Eye (tissue), 1 donor: ENCODE data around the gene ZNF287.
"Not testable (repeated sequence)": the region's sequence is repeated elsewhere in the genome, so short reads cannot be mapped to it uniquely, and the experiment has no call there.

Experiments
- DNase-seq: peaks from one replicate; pipeline ENCODE4 v3.0.0-alpha.2; 2015

Gene ZNF287

DNA sequence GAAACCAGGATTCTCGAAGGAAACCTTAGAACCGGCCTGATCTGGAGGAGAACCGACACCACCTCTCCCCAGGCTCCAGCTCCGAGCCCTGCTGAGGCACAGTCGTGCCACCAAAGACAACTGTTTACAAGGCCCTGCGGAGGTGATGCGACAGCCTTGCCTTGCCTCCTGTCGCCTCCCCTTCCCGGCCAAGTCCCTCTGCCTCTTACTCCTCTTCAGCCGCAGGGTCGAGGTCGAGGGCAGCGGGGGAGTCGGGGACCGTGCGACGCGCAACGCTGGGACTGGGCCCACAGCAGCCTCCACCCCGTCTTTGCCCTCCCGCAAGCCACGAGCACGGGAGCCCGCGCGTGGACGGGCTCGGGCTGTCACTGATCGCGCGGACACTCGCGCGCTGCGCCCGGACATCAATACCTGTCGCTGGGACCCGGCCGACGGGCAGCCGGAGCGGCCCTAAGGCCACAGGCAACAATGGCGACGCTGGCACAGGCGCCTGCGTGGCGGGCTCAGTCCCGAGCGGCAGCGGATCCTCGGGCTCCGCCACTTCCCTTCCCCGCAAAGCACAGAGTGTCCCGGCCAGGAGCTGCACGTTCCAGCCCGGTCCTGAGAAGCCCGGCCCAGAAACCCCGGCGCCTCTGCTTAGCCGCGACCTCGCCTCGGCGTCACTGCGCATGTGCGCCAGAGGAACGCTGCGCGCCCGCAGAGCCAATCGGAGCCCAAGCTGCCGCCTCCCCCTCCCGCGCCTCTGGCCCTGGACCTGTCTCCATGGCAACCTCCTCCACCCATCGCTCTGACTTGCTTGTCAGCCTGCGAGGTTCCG is at the start of gene ZNF287:
Gene ZNF287 (minus strand): TSS at position 664 of the 817 bp plus-strand sequence. CDS start 1,473 bp downstream, outside the sequence.
- peak; percentile 97 for DNase-seq

DNA sequence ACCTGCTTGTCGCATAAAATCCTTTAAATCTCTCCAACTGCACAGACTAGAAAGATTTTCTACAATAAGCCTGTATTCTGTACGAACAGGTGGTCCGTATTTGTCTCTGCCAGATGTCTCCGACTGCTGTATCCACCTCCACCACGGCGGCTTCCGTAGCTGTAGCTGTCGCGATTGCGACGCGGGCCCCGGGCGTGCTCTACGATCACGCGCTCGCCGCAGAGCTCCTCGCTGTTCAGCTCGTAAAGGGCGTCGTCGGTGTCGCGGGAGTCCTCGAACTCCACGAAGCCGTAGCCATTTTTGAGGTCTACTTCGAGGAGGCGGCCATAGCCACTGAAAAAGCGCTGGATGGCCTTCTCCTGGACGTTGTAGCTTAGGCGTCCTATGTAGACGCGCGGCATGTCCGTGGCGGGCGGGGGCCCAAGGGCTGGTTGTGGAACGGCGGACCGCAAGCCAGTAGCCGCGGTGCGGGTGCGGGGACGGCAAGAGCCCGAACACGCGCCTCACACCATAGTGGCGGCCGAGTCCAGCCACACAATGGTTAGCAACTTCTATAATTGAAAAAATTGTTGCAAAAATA is 48.6 kb upstream of the ZNF287 start:
- no peak for DNase-seq

DNA sequence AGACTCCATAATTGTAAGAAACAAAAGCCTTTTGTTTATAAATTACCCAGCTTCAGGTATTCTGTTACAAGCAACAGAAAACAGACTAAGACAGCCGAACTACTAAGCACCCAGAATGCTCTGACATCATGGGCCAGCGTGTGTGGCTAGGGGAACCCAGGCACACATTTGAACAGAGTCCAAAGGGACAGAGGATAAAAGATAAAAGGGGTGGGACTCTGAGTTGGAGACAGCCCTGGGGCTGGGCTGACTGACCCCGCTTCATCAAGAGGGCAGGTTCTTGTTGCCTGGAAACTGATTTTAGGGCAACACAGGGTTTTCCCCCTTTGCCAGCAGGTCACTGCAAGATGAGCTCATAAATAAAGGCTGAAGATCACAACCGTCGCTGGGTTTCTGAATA is 30.5 kb upstream of the ZNF287 start:
- peak; percentile 15 for DNase-seq

DNA sequence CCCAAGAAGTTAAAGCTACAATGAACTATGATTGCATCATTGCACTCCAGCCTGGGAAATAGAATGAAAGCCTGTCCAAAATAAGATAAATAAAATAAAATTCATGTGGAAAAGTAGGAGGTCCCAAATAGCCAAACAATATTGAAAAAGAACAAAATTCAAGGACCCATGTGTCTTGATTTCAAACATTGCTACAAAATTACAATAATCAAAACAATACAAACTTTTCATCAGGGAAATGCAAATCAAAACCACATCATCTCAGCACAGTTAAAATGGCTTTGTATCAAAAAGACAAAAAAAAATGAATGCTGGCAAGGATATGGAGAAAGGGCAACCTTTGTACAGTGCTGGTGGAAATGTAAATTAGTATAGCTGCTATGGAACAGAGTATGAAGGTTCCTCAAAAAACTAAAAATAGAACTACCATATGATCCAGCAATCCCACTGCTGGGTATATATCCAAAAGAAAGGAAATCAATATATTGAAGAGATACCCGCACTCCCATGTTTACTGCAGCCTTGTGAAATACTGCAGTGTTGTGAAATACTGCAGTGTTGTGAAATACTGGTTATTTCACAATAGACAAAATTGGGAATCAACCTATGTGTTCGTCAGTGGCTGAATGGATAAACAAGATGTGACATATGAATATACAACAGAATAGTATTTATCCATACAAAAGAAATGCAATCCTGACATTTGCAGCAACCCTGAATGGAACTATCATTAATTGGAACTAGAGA is 24.5 kb upstream of the ZNF287 start:
- DNase-seq, result no peak

DNA sequence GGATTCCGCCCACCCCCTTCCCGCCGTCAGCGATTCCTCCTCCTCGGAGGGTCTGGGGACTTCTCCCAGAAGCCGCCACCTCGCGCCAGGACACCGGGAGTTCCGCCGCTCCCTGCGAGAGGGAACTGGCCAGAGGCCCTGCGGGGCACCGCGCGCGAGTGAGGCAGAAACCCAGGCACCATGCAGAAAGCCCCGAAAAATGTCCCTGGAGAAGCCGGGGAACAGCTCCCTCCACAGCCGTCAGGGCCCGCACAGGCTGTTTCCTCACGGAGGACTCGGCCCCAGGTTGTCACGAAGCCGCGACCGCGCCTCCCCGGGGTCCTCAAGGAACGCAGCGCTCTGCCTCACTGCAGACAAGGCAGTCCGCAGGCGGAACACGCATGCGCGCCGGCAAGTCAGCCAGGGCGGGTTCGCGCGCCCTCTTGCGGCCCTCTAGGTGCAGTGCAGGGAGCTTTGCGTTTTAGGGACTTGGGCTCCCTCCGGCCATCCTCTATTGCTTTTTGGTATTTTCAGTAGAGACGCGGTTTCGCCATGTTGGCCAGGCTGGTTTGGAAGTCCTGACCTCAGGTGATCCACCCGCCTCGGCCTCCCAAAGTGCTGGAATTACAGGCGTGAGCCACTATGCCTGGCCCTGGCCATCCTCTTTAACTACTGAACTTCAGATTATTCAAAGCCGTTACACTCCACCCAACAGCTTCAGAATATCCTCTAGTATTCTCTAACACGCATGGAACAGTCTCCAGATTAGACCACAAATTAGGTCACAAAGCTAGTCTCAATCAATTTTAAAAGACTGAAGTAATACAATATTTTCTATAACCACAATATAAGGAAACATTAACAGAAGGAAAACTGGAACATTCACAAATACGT is 20.3 kb upstream of the ZNF287 start:
- DNase-seq, result peak; percentile 97

DNA sequence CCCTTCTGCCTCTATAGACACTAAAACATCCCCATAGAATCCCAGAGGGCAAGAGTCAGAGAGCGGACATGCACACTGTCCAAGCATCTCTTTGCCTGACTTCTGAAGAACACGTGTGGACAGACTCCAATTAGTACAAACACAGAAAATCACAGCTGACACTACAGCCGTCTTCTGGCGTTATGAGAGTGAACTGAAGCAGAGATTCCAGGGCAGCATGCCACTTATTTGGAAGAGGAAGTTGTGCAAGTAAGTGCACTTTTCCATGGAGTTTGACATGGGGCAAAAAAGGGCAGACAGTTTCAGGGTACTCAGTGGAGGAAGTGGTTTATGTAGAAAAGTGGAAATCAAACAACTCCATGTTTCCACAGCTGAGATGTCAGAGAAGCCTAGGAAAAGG is 16.8 kb upstream of the ZNF287 start:
- peak; percentile 15 for DNase-seq

DNA sequence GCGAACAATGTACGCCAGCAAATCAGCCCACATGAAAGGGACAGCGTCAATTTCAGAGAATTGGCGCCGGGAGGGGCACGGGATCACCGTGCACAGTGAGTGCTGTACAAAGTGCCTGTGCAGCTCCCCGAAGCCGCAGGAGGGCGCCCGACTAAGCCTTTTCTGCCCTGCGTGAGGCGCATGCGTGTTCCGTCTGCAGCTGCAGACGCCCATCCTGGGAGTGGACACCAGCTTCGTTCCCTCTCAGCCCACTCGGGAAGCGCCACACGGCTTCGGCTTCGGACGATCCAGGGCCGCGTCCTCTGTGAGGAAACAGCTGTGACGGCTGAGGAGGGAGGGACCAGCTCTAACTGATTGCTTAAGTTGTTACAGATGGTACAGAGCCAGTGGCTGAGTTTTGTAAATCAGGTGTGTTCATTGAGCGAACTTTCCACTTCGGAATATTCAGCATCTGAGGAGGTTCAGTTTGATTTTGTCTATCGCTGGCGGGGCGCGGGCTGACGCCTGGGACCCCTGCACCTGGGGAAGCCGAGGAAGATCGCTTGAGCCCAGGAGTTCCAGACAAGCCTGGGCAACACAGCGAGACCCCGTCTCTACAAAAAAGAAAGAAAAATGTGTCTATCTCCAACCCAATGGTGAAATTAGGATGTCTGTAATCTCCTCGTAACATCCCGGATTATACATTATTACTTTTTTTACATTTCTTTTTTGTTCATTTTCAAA is 15.4 kb upstream of the ZNF287 start:
- DNase-seq, result peak; percentile 97

DNA sequence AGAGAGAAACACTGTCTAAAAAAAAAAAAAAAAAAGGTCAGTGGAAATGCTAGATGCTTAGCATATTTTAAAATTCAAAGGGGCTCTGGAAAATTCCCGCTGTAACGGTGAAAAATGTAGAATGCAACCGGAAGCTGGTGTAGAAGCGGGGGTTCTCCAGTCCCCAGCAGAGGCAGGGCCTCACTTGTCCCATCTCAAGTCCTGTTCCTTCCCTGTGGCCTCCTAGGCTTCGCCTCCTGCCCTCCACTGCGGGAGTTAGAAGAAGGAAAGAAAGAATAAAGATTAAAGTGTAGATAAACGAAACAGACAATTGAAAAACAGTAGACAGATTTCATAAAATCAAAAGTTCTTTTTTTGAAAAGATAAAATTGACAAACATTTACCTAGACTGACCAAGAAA is 14.8 kb upstream of the ZNF287 start:
- DNase-seq, result no peak

DNA sequence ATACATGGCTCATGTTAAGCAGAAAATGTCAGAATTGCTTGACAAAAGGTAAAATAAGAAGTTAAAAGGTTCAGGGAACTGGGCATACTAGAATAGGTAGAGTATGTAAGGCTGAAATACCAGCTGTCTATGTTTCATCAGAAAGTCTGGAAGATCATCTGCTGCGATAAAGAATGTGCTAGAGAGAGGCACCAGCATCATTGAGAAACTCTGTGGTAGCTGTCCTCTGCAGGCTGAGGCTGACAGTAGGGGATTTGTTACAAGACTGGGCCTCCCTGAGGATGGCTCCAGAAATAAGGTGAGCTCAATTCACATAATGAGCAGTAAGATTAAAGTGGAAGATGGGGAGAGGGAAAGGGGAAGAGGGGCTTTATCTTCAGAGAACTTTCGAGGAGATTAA is 4.5 kb upstream of the ZNF287 start:
- DNase-seq, result no peak

DNA sequence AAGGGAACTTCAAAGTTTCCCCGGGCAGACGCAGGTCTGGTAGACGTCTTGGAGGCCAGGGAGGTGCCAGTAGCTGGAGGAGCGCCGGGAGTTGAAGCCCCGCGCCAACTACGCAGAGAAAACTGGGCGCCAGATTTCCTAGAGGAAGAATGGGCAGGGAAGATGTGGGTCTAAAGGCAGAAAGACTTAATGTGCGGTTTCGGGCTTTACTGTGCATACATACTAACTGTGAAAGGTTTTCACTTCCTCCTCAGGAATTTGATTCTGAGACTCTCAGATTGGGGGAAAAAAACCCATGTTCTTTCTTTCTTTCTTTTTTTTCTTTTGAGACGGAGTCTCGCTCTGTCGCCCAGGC is 331 bp upstream of the ZNF287 start:
- DNase-seq, result no peak

DNA sequence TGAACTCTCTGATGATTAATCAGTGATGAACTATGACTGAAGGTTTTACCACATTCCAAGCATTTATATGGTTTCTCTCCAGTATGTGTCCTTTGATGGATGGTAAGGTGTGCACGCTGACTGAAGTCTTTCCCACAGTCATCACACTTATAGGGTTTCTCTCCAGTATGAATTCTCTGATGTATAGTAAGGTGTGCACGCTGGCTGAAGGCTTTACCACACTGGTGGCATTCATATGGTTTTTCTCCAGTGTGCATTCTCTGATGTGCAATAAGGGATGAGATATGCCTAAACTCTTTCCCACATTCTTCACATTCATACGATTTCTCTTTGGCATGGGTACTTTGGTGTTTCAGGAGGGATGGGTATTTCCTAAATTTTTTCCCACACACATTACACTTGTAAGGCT is 16.4 kb downstream of the ZNF287 start:
- no peak for DNase-seq

DNA sequence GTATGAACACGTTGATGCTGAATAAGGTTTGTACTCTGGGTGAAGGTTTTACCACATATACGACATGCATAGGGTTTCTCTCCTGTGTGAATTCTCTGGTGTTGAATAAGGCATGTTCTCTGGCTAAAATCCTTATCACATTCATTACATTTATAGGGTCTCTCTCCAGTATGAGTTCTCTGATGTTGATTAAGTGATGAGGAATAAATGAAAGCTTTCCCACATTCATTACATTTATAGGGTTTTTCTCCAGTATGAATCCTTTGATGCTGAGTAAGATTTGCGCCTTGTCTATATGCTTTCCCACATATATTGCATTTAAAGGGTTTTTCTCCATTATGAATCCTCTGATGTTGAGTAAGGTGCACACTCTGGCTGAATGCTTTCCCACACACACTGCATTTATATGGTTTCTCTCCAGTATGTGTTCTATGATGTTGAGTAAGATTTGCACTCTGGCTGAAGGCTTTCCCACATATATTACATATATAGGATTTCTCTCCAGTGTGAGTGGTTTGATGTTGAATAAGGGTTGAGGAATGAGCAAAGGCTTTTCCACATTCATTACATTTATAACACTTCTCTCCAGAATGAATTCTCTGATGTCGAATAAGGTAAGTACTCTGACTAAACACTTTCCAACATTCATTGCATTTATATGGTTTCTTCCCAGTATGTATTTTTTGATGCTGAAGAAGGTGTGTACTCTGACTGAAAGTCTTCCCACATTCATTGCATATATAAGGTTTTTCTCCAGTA is 16.9 kb downstream of the ZNF287 start:
- DNase-seq, result no peak

DNA sequence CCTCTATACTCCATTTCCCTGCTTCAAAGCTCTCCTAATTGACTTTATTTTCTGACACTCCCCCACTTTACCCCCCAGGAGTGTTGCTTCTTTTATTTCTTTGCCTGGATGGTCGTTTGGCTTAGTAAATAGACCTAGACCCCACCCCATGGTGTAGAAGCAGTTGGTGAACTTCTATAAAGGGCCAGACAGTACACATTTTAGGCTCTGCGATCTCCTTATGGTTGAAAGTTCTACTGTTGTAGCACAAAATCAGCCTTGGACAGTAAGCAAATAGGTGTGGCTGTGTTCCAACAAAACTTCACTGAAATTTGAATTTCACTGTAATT is 31.9 kb downstream of the ZNF287 start:
- no peak for DNase-seq

DNA sequence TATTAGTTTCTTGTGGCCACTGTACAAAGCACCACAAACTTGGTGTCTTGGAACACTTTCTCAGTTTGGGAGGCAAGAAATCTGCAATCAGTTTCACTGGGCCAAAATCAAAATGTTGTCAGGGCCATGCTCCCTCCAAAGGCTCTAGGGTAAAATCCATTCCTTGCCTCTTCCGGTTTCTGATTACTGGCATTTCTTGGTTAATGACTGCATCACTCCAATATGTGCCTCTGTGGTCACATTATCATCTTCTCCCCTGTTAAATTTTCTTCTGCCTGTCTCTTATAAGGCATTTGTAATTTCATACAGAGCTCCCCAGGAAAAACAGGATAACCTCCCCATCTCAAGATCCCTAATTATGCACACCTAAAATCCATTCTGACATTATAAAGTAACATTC is 34.8 kb downstream of the ZNF287 start:
- no peak for DNase-seq

DNA sequence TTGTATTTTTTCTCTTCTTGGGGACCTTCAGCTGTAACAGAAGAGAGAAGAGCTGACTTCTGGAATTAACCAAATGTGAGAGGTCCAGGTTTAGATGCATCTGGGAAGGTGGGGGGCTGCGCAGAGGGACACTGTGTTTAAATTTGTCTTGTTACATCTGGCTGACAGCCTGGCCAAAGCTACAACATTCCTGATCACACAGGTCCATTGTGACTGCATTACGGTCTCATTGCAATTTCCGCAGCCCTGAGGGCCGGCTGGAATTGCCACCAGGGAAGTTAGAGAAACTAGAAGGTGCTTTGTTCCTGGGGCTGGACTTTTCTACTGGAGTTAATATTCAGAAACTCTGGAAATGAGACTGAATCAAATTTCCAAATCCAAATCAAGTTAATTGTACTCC is 39.1 kb downstream of the ZNF287 start:
- no peak for DNase-seq

DNA sequence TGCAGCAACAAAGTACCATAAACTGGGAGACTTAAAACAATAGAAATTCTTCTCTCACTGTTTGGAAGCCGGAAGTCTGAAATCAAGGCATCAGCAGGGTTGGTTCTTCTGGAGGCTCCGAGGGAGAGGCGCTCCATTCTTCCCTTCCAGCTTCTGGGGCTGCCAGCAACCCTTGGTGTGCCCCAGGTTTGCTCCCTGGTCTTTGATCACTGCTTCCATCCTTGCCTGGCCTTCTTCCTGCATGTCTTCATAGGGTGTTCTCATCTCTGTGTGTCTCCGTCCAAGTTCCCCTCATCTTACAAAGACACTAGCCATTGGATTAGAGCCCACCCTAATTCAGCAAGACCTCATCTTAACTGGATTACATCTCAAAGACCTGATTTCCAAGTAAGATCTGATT is 41.7 kb downstream of the ZNF287 start:
- no peak for DNase-seq

DNA sequence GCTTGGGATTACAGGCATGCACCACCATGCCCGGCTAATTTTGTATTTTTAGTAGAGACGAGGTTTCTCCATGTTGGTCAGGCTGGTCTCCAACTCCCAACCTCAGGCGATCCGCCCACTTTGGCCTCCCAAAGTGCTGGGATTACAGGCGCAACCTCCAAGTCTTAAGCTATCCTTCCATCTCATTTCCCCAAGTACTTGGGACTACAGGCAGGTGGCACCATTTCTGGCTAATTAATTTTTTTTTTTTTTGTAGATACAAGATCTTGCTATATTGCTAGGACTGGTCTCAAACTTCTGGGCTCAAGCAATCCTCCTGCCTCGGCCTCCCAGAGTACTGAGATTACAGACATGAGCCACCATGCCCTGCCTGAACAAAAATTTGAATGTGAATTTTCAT is 43.4 kb downstream of the ZNF287 start:
- DNase-seq, result not testable (repeated sequence)

DNA sequence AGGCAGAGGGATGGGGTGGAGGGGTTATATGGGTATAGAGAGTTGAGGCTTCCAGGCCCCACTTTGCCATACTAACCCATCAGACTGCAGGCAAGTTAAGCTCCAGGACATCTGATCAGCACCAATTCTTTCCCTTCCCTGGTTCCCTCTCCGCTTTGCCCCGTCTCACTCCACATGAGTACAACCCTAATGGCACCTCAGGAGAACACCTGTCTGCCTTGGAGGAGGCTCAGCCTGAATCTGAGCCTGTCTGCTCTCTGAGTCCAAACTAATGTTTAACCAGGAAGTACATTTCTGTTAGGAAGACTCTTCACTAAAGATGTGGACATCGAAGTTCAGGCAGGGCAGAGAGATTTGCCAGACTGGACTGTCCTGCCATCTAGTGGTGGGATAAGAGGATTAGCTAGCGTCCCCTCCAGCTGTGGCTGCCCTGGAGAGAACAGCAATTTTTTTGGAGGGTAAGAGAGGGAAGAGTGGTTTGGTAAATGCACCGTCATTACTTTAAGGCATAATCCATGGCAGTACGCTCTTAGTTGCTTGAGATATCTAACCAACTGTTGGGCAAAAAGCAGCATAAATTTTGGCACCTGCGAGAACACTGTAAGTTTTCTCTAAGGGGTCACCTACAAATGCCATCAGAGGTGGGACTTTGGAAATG is 47.8 kb downstream of the ZNF287 start:
- peak; percentile 93 for DNase-seq

DNA sequence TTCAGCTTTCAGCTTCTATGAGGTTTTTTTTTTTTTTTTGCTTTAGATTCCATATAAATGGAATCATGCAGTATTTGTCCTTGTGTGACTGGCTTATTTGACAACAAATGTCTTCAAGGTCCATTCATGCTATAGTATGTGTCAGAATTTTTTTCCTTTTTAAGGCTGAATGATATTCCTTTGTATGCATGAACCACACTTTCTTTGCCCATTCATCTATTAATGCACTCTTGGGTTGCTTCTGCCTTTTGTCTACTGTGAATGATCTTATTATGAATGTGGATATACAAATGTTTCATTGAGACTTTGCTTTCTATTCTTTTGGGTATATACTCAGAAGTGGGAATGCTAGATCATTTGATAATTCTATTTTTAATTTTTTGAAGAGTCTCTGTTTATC is 50.0 kb downstream of the ZNF287 start:
- no peak for DNase-seq

DNA sequence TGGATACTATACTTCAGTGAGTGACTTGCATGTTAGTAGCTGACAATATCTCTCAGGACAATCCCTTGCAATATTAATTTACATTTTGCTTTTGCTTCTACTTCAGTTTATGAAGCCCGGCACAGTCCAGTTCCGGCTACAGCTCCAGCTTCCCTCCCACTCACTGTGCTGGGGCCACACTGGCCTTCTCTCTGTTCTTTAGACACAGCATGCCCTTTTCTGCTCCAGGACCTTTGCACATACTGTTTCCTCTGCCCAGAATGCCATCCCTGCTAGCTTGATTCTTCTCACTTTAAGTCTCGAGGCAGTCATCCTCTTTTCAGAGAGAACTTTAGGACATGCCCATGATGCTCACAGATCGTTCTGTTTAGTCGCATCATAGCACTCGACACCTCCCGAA is 51.5 kb downstream of the ZNF287 start:
- DNase-seq, result no peak

DNA sequence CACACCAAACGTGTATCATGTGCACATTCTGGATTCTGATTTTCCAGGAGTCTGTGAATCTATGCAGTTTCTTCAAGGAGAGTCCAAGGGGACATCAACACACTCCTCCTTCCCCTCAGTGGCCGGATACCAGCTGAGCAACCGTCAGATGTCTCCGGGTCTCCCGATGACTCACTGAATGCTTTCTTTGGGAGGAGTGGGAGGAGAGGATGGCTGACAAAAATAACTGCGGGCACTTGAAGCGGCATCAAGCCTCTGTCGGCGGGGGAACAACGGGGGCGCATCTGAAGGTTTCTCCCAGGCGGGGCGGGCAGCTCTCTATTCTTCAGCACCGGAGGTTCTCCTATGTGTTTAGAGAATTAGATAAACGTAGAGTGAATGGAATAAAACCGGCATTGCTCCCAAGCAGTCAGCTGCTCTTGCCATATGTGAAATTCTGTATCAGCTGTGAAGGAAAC is 52.4 kb downstream of the ZNF287 start:
- peak; percentile 65 for DNase-seq
